Activated CD4-positive, alpha-beta T cell treated with anti-CD3 and anti-CD28 coated beads, Interleukin-2, amount 50 U/mL, for 1 hour (primary cell): Measurements from ENCODE around the gene PRKCA.

Experiments used
- DNase-seq: peaks from one replicate; pipeline ENCODE4 v3.0.0-alpha.2; 2020

The PRKCA gene

DNA sequence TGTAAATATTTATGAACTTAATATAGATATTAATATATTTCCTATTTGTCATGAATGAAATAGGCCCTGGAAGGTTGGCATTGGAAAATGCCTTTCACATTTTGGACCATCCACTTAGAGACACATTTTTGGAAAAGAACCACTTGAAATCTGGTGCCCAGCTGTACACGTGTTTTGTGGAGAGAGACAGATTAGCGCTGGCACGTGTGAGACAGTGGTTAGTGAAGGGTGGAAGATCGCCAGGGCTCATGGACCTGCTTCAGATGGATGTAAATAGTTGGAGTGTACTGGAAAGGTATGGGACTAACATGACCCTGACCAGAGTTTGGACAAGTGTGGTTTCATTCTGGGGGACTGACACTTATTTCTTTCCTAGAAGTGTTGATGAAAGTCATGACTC lies 222.9 kb downstream of the PRKCA start:
- DNase-seq = no peak

DNA sequence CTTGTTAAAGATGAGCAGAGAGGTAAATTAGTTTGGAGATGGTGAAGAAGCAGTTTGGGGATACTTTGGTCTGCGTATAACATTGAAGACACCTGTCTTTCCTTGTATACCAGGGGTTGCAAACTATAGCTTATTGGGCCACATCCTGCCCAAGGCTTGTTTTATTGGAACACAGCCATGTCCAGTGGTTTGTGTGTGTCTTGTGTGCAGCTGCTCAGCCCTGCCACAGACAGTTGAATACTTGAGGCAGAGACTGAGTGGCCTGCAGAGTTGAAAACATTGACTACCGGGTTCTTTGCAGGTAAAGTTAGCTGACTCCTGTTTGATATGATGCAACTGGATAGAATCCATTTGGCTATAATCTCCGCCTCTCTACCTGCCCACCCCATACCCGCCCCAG lies 224.4 kb downstream of the PRKCA start:
- DNase-seq = no peak

- no peak for DNase-seq
Measured at GRCh38 chr17:66527335-66527734, 224.9 kb downstream of the PRKCA start.

DNA sequence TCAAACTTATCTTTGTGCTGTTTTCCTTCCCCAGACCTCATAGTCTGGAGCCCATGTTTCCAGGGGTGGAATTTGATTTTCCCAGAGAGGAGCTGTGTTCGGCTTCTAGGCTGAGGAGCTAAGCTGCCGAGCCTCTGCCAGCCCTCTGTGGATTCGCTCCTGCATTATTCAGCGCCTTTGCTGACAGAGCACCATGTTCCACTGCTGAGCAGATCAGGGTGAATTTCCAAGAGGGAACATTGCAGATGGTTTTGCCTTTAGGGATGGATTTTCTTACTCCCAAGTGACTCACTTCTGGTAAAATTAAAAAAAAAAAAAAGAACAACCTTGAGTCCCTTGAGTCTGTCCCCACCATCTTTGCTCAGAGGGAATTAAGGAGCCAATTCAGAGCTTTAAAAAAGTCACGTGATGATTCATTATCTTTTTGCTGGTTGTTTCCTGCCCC lies 229.5 kb downstream of the PRKCA start:
- DNase-seq = no peak

DNA sequence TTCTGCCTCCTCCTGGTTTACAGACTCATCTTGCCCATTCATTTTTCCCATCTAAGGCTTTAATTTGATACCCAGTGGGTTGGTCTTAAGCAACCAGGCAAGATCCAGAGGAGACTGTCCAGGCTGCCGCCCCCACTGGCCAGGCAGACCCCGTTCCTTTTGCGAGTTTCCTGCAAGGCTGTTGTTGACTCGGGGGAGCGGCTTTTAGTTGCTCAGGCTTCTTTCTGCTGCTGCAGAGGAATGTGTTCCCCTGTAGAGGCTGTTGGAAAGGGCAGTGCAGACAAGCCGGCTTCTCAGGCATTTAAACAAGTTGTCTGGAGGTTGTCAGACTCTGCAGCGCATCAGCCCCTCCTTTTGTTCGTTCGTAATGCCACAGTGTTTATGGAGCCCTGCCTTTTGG lies 231.2 kb downstream of the PRKCA start:
- DNase-seq = no peak

DNA sequence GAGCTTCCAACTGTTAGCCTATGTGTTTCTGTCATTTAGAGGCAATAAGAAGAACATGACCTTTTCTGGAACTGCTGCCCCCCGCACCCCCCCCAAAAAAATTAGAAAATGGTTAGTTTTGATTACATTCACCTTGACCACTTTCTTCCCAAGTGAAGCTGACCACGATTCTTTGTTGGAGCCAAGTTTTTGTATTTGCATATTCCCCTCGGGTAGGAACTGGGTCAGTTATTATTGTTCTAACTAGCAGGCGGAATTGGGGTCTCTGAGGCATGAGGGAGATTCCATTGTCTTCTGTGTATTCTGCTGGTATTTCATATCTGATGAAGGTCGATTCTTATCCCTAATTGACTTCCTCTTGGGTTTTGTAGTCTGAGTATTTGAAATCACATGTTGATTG lies 231.6 kb downstream of the PRKCA start:
- no peak for DNase-seq

DNA sequence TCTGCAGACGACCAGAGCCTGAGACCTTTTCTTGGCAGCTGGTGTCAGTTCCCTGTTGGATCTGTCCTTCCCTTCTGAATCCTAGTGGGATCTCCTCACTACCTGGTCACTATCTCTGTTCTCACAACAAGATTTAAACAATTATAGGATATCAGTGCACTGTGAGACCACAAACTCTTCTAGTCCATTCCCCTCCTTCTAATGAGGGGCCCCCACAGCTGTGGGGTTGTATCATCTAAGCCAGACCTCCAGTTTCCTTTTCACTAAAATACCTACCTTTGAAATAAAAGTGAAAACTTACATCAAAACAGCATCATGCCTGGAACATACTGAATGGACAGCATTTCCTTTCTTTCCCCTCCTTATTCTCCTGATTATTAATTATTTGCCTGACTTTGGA lies 233.2 kb downstream of the PRKCA start:
- no peak for DNase-seq

GRCh38 chr17:66537502-66537901 lies 235.1 kb downstream of the PRKCA start:
- no peak for DNase-seq

DNA sequence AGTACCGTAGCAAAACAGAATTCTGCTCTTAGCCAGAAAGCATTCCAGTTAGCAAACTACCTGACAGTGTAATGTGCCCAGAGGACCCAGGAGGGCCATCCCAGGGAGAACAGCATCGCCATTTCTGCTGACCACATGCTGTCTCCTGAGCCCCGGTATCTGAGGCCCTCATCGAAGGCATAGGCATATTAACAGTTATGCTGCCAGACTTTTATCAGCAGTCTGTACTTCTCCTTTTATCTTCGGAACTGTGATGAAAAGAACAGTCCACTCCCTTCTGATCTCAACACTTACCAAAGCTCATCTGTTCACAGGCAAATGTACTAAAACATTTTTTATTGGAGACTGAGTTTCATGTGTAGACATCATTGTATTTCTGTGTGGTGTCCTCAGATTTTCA lies 236.4 kb downstream of the PRKCA start:
- DNase-seq = no peak

DNA sequence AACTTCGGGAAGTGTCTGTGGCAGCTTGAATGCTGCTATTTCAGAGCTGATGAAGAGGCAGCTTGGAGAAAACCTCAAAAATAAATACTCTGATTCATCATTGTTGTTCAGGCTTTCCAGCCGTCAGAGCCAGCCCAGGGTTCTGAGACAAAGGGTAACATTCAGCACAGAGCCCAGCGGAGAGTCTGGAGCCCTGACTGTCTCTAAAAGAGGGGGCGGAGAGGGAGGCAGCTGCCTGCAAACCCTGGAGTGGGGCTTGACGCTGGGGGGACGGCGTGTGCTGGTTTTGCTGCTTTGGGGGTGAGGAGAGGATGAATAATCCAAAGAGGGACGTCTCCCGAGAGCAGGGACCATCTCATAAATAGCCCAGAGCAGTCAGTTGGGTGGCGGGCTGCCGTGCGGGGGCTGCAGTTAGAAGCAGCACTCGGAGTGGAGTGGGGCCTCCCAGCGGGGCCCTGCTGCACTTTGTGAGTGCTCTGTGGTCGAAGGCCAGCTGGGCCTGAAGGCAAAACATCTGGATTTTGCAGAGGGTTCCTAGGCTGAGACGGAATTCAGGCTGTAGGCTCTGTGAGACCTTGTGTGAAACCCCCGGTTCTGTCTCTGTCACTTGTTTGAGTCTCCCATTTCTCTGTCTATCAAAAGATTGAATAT lies 237.8 kb downstream of the PRKCA start:
- DNase-seq = no peak

DNA sequence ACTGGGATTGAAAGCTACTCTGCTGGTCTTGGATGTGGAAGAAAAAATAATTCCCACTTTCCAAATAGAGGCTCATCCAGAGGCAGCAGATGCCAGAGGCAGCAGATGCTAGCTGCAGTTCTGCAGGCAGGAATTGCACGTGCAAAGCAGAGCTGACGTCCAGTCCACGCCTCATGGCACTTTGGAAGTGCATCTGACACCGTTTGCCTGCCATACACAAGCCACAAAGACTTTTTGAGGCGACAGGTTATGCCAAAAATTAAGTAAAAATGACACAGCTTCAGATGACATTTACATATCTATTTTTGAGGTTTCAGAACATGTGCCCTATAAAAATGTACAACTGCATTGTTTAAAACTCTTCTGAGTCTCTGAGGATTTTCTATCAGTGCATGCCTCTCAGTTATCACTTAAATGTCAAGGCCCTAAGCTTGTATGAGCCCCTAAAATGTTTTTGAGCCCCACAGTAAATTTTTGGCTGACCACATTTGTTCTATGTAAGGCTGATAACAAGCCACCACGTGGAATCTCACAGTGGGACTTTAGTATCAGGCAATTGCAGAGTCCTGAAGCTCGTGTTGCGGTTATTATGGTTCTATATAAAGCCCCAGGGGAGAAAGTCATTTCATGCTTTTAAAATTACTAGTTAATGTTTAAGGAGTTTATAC lies 239.2 kb downstream of the PRKCA start:
- DNase-seq = no peak

DNA sequence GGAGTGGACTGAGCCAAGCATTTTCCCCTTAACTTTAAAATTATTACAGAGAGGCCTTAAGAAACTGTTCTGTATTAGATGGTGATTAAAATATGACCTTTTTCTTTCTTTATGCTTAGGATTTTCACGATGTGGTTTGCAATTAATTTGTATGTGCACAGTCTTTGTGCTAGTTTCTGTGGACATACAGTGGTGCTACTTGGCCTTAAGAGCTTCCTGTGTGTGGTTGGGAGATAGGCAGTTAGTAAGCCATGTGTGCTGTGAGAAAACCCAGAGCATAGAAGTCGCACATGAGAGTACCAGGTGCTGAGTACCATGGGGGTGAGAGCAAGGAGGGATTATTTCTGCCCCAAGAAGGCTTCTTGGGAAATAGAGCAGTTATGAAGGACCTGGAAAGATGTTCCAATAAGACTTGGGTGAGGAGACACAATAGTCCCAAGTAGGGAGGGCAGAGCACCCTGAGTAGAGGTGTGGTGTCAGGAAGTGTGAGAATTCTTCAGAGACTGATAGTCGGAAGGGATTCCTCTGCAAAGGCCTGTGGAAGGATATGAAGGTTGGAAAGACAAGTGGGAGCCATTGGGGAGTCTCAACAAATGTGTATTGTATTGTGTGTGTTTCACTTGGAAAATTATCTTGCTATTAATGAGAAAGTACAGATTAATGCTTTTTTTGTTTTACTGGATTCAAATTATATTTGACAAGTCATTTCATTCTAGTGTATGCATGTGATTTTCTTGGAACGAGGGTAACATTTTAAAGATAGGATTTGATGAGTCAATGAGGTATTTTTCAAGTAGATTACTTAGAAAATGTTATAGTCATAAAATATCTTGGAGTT lies 239.9 kb downstream of the PRKCA start:
- no peak for DNase-seq

GRCh38 chr17:66542967-66543520 lies 240.6 kb downstream of the PRKCA start:
- DNase-seq = no peak

- DNase-seq = no peak
Measured at GRCh38 chr17:66543526-66543925, 241.1 kb downstream of the PRKCA start.

- no peak for DNase-seq
Measured at GRCh38 chr17:66545918-66546317, 243.5 kb downstream of the PRKCA start.

GRCh38 chr17:66547151-66547865 lies 244.9 kb downstream of the PRKCA start:
- DNase-seq = no peak

GRCh38 chr17:66548158-66548557 lies 245.7 kb downstream of the PRKCA start:
- DNase-seq = peak; percentile 5

GRCh38 chr17:66548659-66549310 lies 246.4 kb downstream of the PRKCA start:
- no peak for DNase-seq

- no peak for DNase-seq
Measured at GRCh38 chr17:66549311-66549704, 246.9 kb downstream of the PRKCA start.

DNA sequence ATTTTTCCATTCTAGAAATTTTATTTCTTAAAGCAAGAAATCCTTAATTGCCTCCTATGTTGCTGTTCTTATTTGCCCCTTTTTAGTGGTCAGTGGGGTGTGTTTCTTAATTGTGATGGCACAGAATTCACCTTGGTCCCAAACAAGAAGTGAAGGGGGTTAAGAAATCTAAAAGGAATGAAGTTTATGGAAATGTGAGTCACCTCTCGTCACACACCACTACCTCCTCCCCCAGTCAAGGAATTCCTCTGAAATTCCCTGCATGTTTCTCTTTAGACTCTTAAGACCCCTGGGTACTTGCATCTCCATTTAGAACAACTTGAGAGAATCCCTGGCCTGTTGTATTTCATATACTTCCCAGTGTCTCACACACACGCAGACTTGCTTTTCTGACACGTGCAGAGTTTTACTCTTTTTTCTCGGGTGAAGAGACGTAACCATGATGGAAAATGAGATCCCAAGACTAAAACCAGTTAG lies 247.4 kb downstream of the PRKCA start:
- DNase-seq = no peak

DNA sequence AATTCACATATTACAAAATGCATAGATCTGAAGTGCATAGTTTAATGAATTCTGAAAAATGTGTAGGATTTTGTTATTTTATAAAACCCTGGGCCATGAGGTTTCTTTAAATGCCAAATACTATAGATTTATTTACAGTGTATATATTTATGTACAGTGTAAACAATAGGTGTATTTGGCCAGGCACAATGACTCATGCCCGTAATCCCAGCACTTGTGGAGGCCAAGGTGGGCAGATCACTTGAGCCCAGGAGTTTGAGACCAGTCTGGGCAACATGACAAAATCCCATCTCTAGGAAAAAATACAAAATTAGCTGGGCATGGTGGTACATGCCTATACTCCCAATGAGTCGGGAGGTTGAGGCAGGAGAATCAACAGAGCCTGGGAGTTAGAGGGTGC lies 249.4 kb downstream of the PRKCA start:
- DNase-seq = no peak

- DNase-seq = no peak
Measured at GRCh38 chr17:66552371-66552770, 250.0 kb downstream of the PRKCA start.
